K562 (cell line): ENCODE data around the gene SH3BP2. TPM values are rescaled to one million over a fixed set of nuclear protein-coding genes. Genes with fewer than 3 reads are reported as not detected.
A peak's percentile ranks its signal among the peaks of the same experiment; 100 is the strongest.

Source experiments
- ATAC-seq: fragments of 200-7000 bp; cut with Tn5 transposase; 3 replicates; pipeline ENCODE4 v1.9.1; 2020; ENCODE audit warnings: moderate library complexity
- BruUV-seq: library from RNA; stranded (reverse); fragments of 400-500 nt; replicated peaks from 2 replicates; lab custom pipeline; 2021; lab: Mats Ljungman, UMichigan
- CTCF ChIA-PET: fragments of 300-600 bp; formaldehyde crosslinking; extraction: SDS; loops from one replicate; lab custom pipeline; 2021; ENCODE audit warnings: low intra/inter-chr PET ratio; lab: Yijun Ruan, JAX
- POLR2A ChIA-PET: fragments of 300-600, 350-650 bp; sonication (Branson Sonifier 250); formaldehyde crosslinking; extraction: SDS; loops from one replicate; lab custom pipeline; 2021; ENCODE audit warnings: antibody characterized with exemption, inconsistent platforms; lab: Yijun Ruan, JAX
- DNase-seq, 4 experiments: peaks; one replicate each; pipeline versions ENCODE4 v3.0.0 to v3.0.0-alpha.2; 2011 to 2018; ENCODE audit warnings: low spot score in 3 of 4, mixed read lengths in 3 of 4; ENCODE audit errors: extremely low read depth in 1 of 4
- FAIRE-seq: peaks from 2 replicates; lab custom pipeline; 2011; peaks lifted over from hg19 to GRCh38; lab: Jason Lieb, UNC
- H2AFZ ChIP-seq: 2 replicates; pipeline ENCODE4 v1.6.0; 2011; ENCODE audit warnings: low read depth, low read length, control low read depth, inconsistent platforms
- H3K27ac ChIP-seq: fragments of 200-600 bp; 3 replicates; pipeline ENCODE4 v1.8.0; 2011; ENCODE audit warnings: low read depth, mild to moderate bottlenecking, control low read depth, inconsistent platforms, low read length, moderate library complexity, mixed read lengths; ENCODE audit errors: extremely low read depth
- H3K27me3 ChIP-seq, 2 experiments: fragments of 300-600 bp in 1 of 2; 2 replicates in 1 of 2; 3 replicates in 1 of 2; pipeline versions ENCODE4 v1.6.0 to v1.8.0; 2011; ENCODE audit warnings: inconsistent platforms in 2 of 2, low read length in 2 of 2, mild to moderate bottlenecking in 1 of 2, mixed read lengths in 1 of 2, moderate library complexity in 1 of 2; ENCODE audit not compliant: control insufficient read depth in 2 of 2, insufficient read depth in 2 of 2
- H3K36me3 ChIP-seq: fragments of 300-600 bp; 3 replicates; pipeline ENCODE4 v1.8.0; 2011; ENCODE audit warnings: mild to moderate bottlenecking, low read length, inconsistent platforms; ENCODE audit not compliant: control insufficient read depth, insufficient read depth
- H3K4me1 ChIP-seq, 2 experiments: fragments of 200-600 bp in 1 of 2; replicated peaks in 1 of 2; 2 replicates in 1 of 2; 3 replicates in 1 of 2; pipeline versions ENCODE4 v1.5.1 to v1.8.0; 2011; ENCODE audit warnings: inconsistent platforms in 2 of 2, low read length in 2 of 2, mild to moderate bottlenecking in 1 of 2, mixed read lengths in 1 of 2, moderate library complexity in 1 of 2; ENCODE audit not compliant: control insufficient read depth in 2 of 2, insufficient read depth in 2 of 2
- H3K4me2 ChIP-seq: 2 replicates; pipeline ENCODE4 v1.6.1; 2011; ENCODE audit warnings: low read length, control low read depth, inconsistent platforms, mixed read lengths; ENCODE audit not compliant: insufficient read depth
- H3K4me3 ChIP-seq: fragments of 200-600 bp; sonication (generic), shearing (Covaris generic); 2 replicates; pipeline ENCODE4 v1.5.1; 2016; ENCODE audit warnings: control low read depth, inconsistent platforms
- H3K79me2 ChIP-seq: fragments of 200-600 bp; 3 replicates; pipeline ENCODE4 v1.8.0; 2011; ENCODE audit warnings: low read length, inconsistent platforms; ENCODE audit not compliant: control insufficient read depth, insufficient read depth
- H3K9ac ChIP-seq, 2 experiments: 2 replicates each; pipeline versions ENCODE4 v1.6.0 to v1.6.1; 2011; ENCODE audit warnings: low read depth in 2 of 2, low read length in 2 of 2, control low read depth in 1 of 2, inconsistent platforms in 1 of 2, mild to moderate bottlenecking in 1 of 2, mixed read lengths in 1 of 2; ENCODE audit not compliant: insufficient read depth in 1 of 2
- H3K9me1 ChIP-seq: one replicate; pipeline ENCODE4 v1.6.0; 2011; ENCODE audit warnings: inconsistent platforms, mild to moderate bottlenecking, low read length, moderate library complexity; ENCODE audit not compliant: control insufficient read depth, insufficient read depth
- H3K9me3 ChIP-seq: replicated peaks from 2 replicates; pipeline ENCODE4 v1.5.1; 2011; ENCODE audit warnings: low read depth, low read length, inconsistent platforms; ENCODE audit not compliant: control insufficient read depth, insufficient read depth
- H4K20me1 ChIP-seq: replicated peaks from 2 replicates; pipeline ENCODE4 v1.6.1; 2011; ENCODE audit warnings: low read length, inconsistent platforms, mixed read lengths; ENCODE audit not compliant: control insufficient read depth, insufficient read depth
- CREB1 ChIP-seq, 2 experiments: sonication (generic) in 1 of 2; formaldehyde crosslinking in 1 of 2; IDR thresholded peaks; 2 replicates each; pipeline versions ENCODE4 v1.6.1 to v1.8.0; 2012 to 2022; ENCODE audit warnings: inconsistent platforms in 1 of 2, mild to moderate bottlenecking in 1 of 2, missing genetic modification reagents in 1 of 2, moderate library complexity in 1 of 2
- FOXJ3 ChIP-seq: sonication (generic); formaldehyde crosslinking; IDR thresholded peaks from 2 replicates; pipeline ENCODE4 v1.4.0; 2020; ENCODE audit warnings: mild to moderate bottlenecking, missing genetic modification reagents
- KLF1 ChIP-seq: fragments of 450-650 bp; IDR thresholded peaks from 2 replicates; pipeline ENCODE4 v1.6.1; 2016; ENCODE audit warnings: missing genetic modification characterization, missing compliant biosample characterization
- TAF7 ChIP-seq: fragments of 450-650 bp; IDR thresholded peaks from 2 replicates; pipeline ENCODE4 v1.6.1; 2016; ENCODE audit warnings: missing genetic modification characterization, missing compliant biosample characterization
- WGBS: fragments of 100-300 bp; shearing (Covaris generic); methylation state at CpG from one replicate; pipeline ENCODE4 v1.1.6; 2016; ENCODE audit warnings: low coverage, mixed read lengths; ENCODE audit not compliant: insufficient coverage; ENCODE audit errors: missing lambda C conversion rate; 5-methylcytosine and 5-hydroxymethylcytosine counted together
- in situ Hi-C: fragments of 300-500 bp; cut with MboI; formaldehyde crosslinking; loops from 4 replicates; pipeline ENCODE4 v1.15.0; 2018; ENCODE audit warnings: inconsistent platforms, mixed read lengths
- intact Hi-C: fragments of 100-400 bp; cut with micrococcal nuclease; formaldehyde crosslinking; loops from 2 replicates; pipeline ENCODE4 v1.14.2; 2022
- polyA plus RNA-seq, 8 experiments: library from polyadenylated mRNA; depleted of rRNA in 4 of 8; stranded (reverse) in 5 of 8; unstranded in 3 of 8; fragments of >200 nt; fragmentation: Nextera tagmentation in 2 of 8; fragmentation: Illumina TruSeq in 1 of 8; extraction: Ambion mirVana in 2 of 8; extraction: Trizol in 1 of 8; gene quantifications; 2 replicates each; pipeline versions ENCODE4 v1.2.1 to v1.2.3, GENCODE V29; 2011 to 2014; ENCODE audit warnings: inconsistent platforms in 1 of 8, missing spikeins in 1 of 8
- total RNA-seq, 7 experiments: library from RNA; depleted of rRNA in 6 of 7; stranded (reverse); fragments of >200 nt in 6 of 7; fragmentation: Illumina TruSeq in 2 of 7; extraction: Trizol in 2 of 7; gene quantifications; 2 replicates each; pipeline versions ENCODE4 v1.2.1 to v1.2.3, GENCODE V29; 2011 to 2021; ENCODE audit warnings: low replicate concordance in 1 of 7
- TF ChIP-seq, protein P1 (sequence below): fragments of 450-650 bp; IDR thresholded peaks from 2 replicates; pipeline ENCODE4 v1.6.1; 2016; ENCODE audit warnings: mild to moderate bottlenecking, moderate library complexity
- TF ChIP-seq, protein P2 (sequence below): fragments of 250-450 bp; sonication (Bioruptor Pico); IDR thresholded peaks from 2 replicates; pipeline ENCODE4 v1.4.0; 2020; ENCODE audit warnings: borderline replicate concordance

The SH3BP2 gene
- total and polyA plus RNA-seq, 9 of the 15 experiments (the other 6 are each of a cell fraction or from before 2014, with no cell fraction given) = 0.34 to 16.0 (median 5.1) TPM

DNA sequence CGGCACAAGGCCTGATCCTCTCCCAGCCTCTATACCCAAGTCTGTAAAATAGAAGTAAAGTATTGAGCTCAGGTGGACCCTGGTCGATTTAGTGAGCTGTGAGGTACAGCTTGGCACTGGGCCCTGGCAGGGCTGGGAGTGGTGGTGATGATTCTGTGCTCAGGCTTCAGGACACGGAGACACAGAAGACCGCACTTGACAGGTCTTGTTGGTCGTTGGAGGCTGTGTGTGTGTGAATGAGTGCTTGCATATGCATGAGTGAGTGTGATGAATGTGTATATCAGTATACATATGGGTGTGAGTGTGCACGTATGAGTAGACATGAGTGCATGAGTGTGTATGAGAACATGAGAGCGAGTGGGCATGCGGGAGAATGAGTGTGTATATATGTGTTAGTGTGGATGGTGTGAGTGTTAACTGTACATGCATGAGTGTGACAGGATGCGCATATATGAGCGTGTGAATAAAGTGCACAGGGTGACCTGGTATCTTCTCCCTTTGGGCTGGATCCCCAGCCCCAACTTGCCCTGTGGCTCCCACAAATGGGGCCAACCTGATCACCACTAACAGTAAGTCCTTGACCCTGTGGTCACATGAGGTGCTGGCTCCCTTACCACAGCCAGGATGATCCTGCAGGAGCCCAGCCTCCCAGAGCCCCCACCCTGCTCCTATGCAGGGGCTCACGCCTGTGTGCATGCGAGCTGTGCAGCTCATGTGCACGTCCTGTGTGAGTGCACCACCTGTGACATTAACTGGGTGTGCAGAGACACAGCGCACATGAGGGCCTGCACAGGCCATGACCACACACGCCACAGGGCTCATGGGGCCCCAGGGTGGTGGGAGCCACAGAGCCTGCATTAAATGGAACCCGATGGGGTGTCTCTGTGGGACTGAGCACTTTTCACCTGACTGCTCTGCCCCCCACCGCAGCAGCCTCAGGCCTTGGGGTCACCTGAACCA lies 20.8 kb downstream of the SH3BP2 start:
- ATAC-seq (no peak), DNase-seq (no peak), FAIRE-seq (no peak)
- no peak overlapping the region for H3K4me3 ChIP-seq
- ChIA-PET POLR2A (interaction anchor here (1.1 to 1.4 kb wide), 2 partner anchors 11 to 13 kb away, joined by 5 read pairs; no protein-coding TSS in a partner anchor), CTCF (no interaction called here)
- no peaks in the 10 kb centered on the region for H3K36me3 ChIP-seq
- H3K9ac ChIP-seq = peak overlapping the region in 1 of 2 experiments; percentile 7; a peak in 1 of 4 replicates
- no peak overlapping the region for H3K4me2 ChIP-seq
- H2AFZ ChIP-seq = no peak overlapping the region
- 0 out of 2 replicates have a peak, but pooled peaks cover 4% of the 10 kb centered on the region for H4K20me1 ChIP-seq
- WGBS = 73% methylated on average over 17 of the region's 17 CpGs
- no peaks in the 10 kb centered on the region for H3K27me3 ChIP-seq
- H3K4me1 ChIP-seq = peaks cover 0 to 43% of the 10 kb centered on the region in 2 experiments; a peak in 3 of 5 replicates
- in situ Hi-C loops (no loop called here), intact Hi-C loops (no loop called here)
- H3K9me1 ChIP-seq = peaks cover 2% of the 10 kb centered on the region
- H3K9me3 ChIP-seq = no peaks in the 10 kb centered on the region
- no peak overlapping the region for H3K27ac ChIP-seq
- BruUV-seq = no TSS peak
- H3K79me2 ChIP-seq = no peaks in the 10 kb centered on the region; the same call in 2 of the 3 replicates
- TF ChIP-seq, protein P1, sequence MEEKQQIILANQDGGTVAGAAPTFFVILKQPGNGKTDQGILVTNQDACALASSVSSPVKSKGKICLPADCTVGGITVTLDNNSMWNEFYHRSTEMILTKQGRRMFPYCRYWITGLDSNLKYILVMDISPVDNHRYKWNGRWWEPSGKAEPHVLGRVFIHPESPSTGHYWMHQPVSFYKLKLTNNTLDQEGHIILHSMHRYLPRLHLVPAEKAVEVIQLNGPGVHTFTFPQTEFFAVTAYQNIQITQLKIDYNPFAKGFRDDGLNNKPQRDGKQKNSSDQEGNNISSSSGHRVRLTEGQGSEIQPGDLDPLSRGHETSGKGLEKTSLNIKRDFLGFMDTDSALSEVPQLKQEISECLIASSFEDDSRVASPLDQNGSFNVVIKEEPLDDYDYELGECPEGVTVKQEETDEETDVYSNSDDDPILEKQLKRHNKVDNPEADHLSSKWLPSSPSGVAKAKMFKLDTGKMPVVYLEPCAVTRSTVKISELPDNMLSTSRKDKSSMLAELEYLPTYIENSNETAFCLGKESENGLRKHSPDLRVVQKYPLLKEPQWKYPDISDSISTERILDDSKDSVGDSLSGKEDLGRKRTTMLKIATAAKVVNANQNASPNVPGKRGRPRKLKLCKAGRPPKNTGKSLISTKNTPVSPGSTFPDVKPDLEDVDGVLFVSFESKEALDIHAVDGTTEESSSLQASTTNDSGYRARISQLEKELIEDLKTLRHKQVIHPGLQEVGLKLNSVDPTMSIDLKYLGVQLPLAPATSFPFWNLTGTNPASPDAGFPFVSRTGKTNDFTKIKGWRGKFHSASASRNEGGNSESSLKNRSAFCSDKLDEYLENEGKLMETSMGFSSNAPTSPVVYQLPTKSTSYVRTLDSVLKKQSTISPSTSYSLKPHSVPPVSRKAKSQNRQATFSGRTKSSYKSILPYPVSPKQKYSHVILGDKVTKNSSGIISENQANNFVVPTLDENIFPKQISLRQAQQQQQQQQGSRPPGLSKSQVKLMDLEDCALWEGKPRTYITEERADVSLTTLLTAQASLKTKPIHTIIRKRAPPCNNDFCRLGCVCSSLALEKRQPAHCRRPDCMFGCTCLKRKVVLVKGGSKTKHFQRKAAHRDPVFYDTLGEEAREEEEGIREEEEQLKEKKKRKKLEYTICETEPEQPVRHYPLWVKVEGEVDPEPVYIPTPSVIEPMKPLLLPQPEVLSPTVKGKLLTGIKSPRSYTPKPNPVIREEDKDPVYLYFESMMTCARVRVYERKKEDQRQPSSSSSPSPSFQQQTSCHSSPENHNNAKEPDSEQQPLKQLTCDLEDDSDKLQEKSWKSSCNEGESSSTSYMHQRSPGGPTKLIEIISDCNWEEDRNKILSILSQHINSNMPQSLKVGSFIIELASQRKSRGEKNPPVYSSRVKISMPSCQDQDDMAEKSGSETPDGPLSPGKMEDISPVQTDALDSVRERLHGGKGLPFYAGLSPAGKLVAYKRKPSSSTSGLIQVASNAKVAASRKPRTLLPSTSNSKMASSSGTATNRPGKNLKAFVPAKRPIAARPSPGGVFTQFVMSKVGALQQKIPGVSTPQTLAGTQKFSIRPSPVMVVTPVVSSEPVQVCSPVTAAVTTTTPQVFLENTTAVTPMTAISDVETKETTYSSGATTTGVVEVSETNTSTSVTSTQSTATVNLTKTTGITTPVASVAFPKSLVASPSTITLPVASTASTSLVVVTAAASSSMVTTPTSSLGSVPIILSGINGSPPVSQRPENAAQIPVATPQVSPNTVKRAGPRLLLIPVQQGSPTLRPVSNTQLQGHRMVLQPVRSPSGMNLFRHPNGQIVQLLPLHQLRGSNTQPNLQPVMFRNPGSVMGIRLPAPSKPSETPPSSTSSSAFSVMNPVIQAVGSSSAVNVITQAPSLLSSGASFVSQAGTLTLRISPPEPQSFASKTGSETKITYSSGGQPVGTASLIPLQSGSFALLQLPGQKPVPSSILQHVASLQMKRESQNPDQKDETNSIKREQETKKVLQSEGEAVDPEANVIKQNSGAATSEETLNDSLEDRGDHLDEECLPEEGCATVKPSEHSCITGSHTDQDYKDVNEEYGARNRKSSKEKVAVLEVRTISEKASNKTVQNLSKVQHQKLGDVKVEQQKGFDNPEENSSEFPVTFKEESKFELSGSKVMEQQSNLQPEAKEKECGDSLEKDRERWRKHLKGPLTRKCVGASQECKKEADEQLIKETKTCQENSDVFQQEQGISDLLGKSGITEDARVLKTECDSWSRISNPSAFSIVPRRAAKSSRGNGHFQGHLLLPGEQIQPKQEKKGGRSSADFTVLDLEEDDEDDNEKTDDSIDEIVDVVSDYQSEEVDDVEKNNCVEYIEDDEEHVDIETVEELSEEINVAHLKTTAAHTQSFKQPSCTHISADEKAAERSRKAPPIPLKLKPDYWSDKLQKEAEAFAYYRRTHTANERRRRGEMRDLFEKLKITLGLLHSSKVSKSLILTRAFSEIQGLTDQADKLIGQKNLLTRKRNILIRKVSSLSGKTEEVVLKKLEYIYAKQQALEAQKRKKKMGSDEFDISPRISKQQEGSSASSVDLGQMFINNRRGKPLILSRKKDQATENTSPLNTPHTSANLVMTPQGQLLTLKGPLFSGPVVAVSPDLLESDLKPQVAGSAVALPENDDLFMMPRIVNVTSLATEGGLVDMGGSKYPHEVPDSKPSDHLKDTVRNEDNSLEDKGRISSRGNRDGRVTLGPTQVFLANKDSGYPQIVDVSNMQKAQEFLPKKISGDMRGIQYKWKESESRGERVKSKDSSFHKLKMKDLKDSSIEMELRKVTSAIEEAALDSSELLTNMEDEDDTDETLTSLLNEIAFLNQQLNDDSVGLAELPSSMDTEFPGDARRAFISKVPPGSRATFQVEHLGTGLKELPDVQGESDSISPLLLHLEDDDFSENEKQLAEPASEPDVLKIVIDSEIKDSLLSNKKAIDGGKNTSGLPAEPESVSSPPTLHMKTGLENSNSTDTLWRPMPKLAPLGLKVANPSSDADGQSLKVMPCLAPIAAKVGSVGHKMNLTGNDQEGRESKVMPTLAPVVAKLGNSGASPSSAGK = no peak
- TF ChIP-seq TAF7 = no peak
- TF ChIP-seq KLF1 = no peak
- TF ChIP-seq, protein P2, sequence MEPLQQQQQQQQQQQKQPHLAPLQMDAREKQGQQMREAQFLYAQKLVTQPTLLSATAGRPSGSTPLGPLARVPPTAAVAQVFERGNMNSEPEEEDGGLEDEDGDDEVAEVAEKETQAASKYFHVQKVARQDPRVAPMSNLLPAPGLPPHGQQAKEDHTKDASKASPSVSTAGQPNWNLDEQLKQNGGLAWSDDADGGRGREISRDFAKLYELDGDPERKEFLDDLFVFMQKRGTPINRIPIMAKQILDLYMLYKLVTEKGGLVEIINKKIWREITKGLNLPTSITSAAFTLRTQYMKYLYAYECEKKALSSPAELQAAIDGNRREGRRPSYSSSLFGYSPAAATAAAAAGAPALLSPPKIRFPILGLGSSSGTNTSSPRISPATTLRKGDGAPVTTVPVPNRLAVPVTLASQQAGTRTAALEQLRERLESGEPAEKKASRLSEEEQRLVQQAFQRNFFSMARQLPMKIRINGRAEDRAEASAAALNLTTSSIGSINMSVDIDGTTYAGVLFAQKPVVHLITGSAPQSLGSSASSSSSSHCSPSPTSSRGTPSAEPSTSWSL = no peak
- no peak for TF ChIP-seq CREB1 (IDR thresholded peaks at IDR 0.05)
- no peak for TF ChIP-seq CREB1 (CRISPR knock-in tag; IDR thresholded peaks at IDR 0.05)
- TF ChIP-seq FOXJ3 (CRISPR knock-in tag) = no peak
